ENCODE results near the gene TCOF1.
"Not testable (repeated sequence)": the region's sequence is repeated elsewhere in the genome, so short reads cannot be mapped to it uniquely, and the experiment has no call there.

The TCOF1 gene

DNA sequence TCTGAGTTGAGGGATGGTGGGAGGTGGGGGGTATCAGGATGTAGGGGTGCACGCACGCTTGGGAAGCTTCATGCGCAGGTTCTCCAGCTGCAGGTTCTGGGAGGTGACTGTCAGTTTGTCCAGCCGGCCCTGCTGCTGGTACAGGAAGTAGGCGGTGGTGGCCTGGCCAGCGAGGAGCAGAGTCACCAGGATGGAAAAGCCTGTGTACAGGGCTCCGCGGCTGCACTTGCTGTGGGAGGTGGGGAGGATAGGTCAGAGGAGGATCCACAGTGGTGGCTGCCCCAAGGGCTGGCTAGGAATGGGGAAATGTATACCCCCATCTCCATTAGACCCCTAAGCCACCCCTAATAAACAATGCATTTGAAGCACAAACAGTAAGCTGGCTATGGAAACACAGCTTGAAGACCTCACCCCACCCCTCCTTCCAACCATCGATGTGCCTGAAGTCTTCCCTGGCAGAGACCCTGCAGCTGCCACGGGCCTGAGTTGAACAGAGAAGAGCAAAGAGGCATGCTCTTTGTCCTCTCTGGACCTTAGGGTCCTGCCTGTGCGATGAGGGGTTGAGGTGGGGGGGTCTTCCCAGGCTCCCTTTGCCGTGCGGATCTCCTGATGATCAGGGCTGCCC, 49.7 kb downstream of the TCOF1 start:
- DNase-seq, result no peak

DNA sequence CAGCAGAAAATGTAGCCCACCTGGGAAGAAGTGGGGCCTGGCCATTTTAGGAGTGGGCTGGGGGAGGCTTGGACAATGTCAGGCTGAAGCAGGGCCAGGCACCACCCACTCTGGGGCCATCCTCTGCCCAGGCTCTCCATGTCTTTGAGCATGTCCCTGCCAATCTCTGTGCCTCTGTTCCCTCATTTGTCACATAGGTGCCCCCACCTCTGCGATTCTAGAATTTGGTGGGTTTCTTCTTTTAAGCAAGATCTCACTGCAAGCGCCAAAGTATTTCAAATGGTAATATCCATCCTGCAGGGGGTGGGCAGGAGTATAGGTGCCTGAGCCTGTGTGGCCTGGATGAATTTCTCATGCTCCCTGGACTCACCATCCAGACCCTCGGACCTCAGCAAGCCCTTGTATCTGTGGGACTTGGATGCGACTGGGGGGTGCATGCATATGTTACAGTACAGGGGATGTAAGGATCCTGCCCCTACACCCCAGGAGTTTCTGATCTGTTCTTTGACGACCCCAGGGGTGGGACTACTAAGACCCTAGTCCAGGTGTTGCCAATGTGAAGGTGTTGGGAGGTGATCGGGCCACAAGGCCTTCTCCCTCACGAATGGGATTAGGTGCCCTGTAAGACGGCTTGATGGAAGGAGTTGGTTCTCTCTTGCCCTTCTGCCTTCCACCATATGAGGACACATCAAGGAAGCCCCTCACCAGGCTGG, 50.9 kb downstream of the TCOF1 start:
- no peak for DNase-seq

DNA sequence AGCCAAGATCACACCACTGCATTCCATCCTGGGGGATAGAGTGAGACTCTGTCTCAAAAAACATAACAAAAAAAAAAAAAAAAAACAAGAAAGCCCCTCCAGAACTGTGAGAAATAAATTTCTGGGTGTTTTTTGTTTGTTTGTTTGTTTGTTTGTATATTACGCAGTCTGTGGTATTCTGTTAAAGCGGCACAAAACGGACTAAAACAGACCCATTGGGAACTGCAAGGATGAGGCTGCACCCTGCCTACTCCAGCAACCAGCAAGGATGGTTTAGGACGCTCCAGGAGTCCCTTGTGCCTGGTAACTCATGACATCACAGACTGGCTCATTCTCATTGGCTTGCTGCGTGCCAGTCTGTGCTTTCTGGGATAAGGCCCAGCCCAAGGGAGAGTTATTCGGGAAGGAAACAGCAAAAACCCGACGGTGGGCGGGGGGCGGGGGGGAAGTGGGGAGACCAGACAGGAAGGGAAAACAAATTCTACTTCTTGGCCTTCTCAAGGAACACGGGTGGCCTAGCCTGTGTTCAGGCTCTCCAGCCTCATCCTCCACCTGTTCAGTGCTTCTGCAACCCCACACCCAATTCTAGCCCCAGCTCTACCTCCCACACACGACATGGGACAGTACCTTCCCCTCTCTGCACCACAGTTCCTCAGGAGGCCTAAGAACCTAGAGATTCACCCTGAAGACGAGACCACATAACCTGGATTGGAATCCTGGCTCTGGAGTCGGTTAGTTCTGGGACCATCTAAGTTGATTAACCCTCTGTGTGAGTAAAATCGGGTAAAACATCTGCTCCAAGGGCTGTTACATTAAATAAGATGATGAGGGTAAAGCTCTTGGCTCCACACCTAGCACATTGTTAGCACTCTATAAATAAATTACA, 52.4 kb downstream of the TCOF1 start:
- peak; percentile 63 to 73 for DNase-seq

DNA sequence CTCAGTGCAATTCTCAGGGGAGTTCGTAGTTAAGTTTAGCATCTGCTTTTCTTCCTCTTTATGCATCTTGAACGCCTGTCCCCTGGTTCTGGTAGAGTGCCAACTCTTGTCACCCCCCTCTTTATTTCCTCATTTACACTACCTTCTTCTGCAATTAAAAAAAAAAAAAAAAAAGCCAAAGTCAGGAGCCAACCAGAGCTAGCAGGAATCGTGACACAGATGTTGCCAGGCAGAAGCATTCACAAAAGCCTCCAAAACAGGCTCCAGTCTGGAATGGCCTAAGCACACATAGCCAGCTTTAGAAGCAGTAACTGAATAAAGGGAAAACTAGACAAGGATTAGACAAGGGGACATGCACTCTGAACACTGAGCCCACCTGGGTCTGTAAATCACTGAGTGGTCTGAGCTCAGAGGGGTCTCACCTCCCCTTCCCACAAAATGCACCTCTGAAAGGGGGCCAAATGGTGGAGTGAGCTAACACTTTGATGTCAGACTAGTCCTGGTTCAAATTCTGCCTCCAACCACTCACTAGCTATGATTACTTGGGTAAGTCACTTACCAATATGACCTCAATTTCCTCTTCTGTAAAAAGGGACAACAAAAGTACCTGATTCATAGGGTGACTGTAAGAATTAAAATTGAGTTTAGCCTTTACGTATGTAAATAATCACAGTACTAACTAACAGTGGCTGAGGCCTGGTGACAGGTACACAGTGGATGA, 53.2 kb downstream of the TCOF1 start:
- peak in 1 of 2 experiments; percentile 11 for DNase-seq

DNA sequence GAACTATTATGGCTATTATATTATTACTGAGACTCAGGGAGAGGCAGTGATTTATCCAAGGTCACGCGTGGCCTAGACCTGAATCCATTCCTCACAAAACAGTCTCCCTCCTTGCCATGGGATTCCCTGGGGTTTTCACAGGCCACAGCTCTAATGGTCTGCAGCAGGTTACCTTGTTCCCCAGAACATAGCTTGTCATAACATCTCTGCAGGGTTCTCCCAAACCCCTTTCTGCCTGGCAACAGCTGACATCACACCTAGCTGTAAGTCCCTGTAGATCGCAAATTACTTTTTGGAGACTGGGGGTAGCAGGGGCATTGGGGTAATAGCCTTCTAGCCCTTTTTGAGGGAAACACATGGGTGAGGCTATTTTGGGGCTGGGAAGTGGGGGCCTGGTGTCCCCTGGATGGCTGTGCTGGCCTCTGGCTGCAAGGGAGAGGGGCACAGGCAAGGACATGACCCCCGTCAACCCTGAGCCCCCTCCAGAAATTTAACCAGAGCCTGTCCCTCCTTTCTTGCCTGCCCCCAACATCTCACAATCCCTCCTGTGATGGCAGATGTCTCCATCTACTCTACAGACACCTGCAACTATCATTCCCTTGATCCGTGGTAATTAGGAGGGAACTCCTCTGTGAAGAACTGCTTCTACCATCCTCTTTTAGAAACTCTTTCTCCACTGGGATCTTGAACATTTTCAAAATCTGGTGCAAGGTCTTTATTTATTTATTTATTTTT, 53.9 kb downstream of the TCOF1 start:
- DNase-seq, result no peak

DNA sequence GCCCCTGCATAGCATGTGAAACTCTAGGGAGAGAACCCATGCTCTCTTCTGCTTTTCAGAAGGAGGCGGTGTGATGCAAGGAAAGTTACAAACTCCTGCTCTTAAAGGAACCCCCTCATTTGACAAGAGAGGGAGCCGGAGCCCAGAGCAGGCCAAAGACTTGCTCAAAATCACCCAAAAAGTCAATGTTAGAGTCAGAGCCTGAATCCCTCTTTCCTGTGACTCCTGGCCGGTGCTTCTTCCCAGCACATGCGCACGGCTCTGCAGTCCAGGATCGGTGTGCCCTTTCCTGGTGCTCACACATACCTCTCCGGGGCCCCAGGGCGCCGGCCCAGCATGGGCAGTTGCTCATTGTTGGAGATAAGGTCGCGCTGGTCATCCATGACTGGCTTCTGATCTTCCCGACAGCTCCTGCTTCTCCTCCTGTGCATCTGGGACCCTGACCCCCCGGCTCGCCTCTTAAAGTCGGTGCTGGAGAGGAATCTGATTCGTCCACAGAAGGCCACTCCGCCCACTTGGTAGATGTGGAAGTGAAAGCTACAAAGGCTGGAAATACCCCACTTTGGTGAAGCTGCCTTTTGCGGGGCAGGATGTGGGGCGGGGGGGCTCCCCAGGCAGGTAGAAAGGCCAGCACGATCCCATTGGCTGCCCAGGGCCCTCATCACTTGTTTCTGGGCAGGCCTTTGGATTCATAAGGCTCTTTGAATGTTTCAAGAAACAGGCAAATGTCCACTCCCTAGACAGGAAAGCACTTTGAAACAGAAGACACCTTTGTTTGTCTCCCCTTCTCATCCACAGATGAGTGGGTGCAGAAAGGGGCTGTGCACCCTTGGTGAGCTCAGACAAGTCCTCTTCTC, 55.0 kb downstream of the TCOF1 start, which contains the start of gene CD74:
Gene CD74 (minus strand): TSS at position 592 of the 857 bp plus-strand sequence. CDS start 161 bp downstream, at position 431.
- no peak for DNase-seq

DNA sequence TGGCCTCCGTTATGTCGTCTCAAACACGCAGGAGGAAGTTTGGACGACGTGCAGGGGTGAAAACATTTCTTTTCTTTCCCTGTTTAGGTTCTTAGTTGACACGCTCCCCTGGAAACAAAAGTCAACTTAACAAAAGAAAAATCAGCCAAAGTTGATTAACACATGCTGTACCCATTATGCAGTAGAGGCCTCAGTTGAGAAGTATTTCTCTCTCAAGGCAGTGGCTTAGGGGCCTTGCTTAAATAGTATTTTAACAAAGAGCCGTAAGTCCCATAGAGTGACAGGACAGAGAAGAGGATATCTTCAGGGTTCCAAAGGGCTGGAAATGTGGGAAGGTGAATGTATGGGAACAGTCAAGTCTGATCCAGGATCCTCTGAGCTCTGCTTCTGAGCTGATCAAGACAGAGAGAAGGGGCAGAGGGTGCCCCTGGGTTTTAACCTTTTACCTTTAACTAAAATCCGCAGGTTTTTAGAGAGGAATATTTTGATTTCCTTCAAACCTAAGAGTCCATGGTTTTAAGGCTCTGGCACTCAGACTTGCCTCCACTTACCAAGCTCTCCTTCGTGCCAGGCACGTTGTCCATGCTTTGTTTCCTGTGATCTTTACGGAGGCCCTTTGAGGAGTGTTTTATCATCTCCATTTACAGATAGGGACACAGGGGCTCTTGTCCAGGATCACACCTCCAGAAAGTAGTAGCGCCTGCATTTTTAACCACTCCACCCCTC, 55.8 kb downstream of the TCOF1 start:
- DNase-seq, result no peak

DNA sequence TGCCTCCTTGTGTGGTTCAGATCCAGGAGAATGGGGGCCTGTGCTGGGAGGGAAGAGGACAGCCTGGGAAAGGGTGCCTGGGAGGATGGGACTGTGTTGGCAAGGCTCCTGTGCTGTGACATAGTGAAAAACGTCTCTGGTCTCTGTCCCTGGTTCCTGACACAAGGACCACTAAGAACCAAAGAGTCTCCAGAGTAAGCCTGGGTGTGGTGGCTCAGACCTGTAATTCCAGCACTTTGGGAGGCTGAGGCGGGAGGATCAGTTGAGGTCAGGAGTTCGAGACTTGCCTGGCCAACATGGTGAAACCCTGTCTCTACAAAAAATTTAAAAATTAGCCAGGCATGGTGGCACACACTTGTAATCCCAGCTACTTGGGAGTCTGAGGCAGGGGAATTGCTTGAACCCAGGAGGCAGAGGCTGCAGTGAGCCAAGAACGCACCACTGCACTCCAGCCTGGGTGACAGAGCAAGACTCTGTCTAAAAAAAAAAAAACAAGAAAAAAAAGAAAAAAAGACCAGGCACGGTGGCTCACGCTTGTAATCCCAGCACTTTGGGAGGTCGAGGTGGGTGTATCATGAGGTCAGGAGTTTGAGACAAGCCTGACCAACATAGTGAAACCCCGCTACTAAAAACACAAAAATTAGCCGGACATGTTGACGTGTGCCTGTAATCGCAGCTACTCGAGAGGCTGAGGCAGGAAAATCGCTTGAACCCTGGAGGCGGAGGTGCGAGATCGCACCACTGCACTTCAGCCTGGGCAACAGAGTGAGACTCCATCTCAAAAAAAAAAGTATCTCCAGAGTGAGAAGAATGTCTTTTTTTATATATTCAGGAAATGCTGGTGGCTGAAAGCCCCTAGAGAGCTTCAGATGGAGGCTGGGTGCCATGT, 56.6 kb downstream of the TCOF1 start:
- not testable (repeated sequence) for DNase-seq

DNA sequence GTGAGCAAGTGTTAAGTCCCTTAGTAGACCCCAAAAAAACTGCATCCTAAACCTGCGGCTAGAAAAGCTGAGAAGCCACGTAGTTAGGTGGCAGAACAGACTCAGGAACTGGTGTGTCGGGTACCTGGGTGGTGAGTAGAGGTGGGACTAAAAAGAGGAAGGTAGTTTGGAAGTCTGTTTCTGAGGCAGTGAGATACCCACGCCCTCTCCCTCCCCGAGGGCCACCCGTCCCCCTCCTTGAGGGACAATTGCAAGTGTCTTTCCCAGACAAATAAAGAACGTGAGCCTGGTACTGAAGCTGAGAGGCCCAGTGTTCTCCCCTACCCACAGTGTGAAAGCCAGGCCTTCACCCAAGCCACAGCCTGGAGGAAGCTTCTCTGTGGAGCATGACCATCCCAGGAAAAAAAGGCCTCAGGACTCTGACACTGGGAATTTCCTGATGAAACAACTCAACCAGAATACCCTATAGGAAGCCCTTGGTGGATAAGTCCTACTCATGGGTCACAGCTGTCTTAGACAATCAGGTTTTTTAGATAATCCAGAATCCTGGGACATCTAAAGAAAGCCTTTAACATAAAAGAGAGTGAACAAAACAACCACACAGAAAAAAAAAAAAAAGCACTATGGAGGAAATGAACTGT, 62.3 kb downstream of the TCOF1 start:
- no peak for DNase-seq

DNA sequence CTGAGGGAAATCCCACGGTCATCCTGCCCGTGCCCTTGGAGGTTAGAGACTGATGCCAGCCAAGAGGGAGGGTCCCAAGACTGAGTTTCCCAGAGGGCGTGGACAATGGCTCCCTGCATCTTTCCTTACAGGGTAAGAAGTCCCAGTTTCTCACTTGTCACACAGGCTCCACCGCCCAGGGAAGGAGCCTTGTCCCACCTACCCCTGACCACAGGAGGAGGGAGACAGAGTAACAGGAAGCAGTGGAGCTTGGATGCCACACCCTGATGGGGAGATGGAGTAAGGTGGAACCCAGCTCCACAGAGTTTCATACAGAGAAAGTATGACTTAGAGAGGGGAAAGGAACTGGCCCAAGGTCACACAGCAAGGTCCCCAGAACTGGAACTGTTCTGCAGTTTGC, 64.6 kb downstream of the TCOF1 start:
- DNase-seq, result no peak

DNA sequence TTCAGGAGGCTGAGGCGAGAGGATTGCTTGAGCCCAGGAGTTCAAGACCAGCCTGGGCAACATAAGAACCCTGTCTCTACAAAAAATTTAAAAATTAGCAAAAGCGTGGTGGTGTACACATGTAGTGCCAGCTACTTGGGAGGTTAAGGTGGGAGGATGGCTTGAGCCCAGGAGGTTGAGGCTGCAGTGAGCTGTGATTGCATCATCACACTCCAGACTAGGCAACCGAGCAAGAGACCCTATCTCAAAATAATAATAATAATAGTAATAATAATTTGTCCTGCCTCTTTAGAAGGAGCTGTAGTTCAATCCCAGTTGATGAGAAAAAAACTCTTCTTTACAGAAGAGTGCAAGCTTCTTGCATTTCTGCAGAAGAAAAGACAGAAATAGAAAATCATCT, 65.3 kb downstream of the TCOF1 start:
- DNase-seq, result no peak

DNA sequence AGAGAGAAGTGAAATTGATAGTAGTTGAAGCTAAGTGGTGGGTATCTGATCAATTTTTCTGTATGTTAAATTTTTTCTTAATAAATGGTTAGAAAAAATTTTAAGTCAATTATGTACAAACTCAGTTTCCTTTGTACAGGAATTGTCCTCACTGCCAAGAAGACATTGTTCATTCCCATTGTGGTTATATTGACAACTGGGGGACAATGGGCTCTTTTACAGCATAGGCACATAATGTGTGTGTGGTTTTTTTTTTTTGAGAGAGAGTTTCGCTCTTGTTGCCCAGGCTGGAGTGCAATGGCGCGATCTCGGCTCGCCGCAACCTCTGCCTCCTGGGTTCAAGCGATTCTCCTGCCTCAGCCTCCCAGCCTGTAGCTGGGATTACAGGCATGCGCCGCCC, 68.7 kb downstream of the TCOF1 start:
- DNase-seq, result not testable (repeated sequence)

DNA sequence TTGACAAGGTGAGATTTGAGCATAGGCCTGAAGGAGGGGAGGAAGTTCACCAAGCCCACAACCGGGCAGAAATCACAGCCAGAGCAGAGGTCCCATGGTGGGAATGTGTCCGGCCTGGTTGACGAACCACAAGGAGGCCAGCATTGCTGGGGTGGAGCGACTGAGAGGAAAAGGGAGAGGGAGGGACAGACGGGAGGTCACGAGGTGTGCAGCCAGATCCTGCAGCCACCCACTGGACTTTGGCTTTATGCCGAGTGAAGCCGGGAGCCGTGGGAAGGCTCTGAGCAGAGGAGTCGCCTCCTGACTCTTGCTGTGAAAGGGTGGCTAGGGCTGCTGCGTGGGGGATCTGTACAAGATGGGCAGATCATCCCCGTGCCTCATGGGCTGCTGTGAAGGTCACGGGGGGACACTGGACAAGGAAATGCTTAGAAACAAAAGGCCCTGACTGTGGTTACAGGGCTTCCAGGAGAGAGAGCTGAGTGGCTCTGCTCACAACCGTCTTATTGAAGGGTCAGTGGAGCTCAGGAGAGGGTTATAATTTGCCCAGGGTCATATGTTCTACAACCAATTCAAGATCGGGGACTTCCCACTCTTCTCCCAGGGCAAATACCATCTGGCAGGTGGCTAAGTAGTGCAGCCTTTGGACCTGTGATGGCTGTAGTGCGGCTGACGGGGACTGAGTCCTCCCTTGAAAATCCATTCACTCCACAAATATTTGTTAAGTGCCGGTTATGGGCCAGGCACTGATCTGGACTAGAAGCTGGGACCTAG, 70.8 kb downstream of the TCOF1 start:
- no peak for DNase-seq

DNA sequence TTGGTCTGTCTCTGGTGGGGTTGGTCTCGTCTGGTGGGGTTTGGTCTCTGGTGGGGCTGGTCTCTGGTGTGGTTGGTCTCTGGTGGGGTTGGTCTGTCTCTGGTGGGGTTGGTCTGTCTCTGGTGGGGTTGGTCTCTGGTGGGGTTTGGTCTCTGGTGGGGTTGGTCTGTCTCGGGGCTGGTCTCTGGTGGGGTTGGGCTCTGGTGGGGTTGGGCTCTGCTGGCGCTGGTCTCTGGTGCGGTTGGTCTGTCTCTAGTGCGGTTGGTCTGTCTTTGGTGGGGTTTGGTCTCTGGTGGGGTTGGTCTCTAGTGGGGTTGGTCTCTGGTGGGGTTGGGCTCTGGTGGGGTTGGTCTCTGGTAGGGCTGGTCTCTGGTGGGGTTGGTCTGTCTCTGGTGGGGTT, 71.5 kb downstream of the TCOF1 start:
- DNase-seq, result no peak

DNA sequence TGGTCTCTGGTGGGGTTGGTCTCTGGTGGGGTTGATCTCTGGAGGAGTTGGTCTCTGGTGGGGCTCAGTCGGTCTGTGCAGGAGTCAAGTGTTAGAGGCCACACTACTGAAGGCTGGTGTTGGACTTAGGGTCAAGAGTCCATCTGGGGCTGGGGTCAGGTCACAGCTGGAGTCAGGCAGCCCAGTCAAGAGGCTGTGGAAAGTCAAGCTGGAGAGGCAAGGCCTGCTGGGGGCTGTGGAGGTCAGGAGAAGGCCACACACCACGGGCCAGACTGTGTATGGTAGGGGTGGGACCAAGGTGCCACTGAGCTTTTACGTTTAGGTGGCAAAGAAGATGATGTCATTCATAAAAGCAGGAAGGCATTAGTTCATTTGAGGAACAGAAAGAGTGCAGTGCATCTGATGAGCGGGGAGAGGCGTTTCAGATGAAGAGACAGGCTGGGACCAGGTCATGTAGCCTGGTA, 71.9 kb downstream of the TCOF1 start:
- no peak for DNase-seq

DNA sequence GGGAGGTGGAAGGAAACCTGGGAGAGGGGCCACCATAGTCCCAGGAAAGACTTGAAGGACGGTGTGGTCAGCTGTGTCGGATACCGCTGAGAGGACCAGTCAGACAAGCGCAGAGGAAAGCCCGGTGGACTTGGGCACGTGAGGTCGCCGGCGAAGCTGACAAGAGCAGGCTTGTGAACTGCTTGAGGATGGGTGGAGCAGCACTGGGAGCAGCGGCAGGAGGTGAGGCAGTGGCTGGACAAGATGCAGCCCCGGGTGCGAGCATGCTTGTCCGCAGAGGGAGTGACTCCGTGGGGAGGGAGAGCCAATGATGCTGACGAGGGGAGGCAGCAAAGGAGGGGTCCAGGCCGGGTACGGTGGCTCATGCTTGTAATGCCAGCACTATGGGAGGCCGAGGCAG, 73.6 kb downstream of the TCOF1 start:
- DNase-seq, result no peak

DNA sequence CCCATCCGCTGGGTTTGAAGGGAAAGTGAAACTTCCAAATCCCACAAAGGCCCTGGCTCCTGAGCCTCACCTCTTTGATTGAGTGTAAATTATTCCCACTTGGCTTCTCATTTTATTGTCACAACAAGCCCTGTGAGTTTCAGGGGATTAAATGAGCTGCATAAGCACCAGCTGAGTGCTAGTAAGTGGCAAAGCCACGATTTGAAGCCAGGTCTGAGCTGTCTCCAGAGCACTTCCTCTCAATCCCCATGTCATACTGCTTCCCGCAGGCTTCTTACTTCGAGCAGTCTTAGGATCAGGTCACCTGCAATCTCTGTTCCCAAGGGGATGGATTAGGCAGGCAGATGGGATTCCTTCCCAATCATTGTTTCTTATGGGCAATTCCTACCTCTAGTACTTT, 74.1 kb downstream of the TCOF1 start:
- DNase-seq, result no peak

DNA sequence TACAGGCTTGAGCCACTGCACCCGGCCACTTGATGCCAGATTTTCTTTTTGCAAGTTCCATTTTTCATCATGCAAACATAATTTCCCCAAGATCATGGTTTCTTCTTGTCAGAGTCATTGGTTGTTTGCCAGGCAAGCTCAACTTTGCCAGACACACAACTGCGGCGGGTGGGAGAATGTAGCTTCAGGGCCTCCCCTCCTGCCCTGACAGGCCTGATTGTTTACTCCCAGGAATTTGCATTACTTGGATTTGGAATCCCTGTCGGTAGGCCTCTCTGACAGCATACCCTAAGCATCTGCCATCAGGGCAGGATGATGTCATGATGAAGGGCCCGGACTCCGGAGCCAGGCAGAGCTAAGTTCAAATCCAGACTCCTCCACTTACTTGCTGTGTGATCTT, 77.0 kb downstream of the TCOF1 start:
- no peak for DNase-seq

All from cerebellar nuclear complex (tissue), 1 donor.